ENCODE measurements around the gene FGF11. TPM values are rescaled to one million over a fixed set of nuclear protein-coding genes. Genes with fewer than 3 reads are reported as not detected.

Gene FGF11
- total and polyA plus RNA-seq, 2 of the 13 experiments (the other 11 are each of a cell fraction or from before 2014, with no cell fraction given) = 0.20 to 7.6 TPM

GRCh38 chr17:7480089-7480384 lies 40.7 kb downstream of the FGF11 start (continued):
- TF ChIP-seq PRDM15 (CRISPR knock-in tag; IDR thresholded peaks at IDR 0.05) (no peak), CBX2 (IDR thresholded peaks at IDR 0.05; ENCODE audit: low read depth, low read length) (no peak), CBX2 (CRISPR knock-in tag; IDR thresholded peaks at IDR 0.05; ENCODE audit: low read depth) (no peak), SPEN (CRISPR knock-in tag; IDR thresholded peaks at IDR 0.05; ENCODE audit: low read depth) (peak; percentile 11; the same call in 1 of the 2 replicates), SIN3A (IDR thresholded peaks at IDR 0.05; ENCODE audit: borderline replicate concordance, low read depth, low read length) (peak; percentile 19; the same call in 1 of the 2 replicates), ARHGAP35 (CRISPR knock-in tag; IDR thresholded peaks at IDR 0.05; ENCODE audit: borderline replicate concordance) (no peak), ZNF160 (CRISPR knock-in tag; IDR thresholded peaks at IDR 0.05) (no peak), ZBTB39 (CRISPR knock-in tag; IDR thresholded peaks at IDR 0.05) (0 out of 2 replicates have a peak, but pooled peaks have one; percentile 41), HHEX (CRISPR knock-in tag; IDR thresholded peaks at IDR 0.05) (no peak), PHF5A (CRISPR knock-in tag; IDR thresholded peaks at IDR 0.05; ENCODE audit: low read depth, unreplicated experiment) (no peak), ZNF280B (CRISPR knock-in tag; IDR thresholded peaks at IDR 0.05; ENCODE audit: borderline replicate concordance) (0 out of 2 replicates have a peak, but pooled peaks have one; percentile 5), DMAP1 (CRISPR knock-in tag; IDR thresholded peaks at IDR 0.05) (0 out of 2 replicates have a peak, but pooled peaks have one; percentile 55), GATAD1 (CRISPR knock-in tag; IDR thresholded peaks at IDR 0.05) (no peak)
- TF ChIP-seq, protein P1, sequence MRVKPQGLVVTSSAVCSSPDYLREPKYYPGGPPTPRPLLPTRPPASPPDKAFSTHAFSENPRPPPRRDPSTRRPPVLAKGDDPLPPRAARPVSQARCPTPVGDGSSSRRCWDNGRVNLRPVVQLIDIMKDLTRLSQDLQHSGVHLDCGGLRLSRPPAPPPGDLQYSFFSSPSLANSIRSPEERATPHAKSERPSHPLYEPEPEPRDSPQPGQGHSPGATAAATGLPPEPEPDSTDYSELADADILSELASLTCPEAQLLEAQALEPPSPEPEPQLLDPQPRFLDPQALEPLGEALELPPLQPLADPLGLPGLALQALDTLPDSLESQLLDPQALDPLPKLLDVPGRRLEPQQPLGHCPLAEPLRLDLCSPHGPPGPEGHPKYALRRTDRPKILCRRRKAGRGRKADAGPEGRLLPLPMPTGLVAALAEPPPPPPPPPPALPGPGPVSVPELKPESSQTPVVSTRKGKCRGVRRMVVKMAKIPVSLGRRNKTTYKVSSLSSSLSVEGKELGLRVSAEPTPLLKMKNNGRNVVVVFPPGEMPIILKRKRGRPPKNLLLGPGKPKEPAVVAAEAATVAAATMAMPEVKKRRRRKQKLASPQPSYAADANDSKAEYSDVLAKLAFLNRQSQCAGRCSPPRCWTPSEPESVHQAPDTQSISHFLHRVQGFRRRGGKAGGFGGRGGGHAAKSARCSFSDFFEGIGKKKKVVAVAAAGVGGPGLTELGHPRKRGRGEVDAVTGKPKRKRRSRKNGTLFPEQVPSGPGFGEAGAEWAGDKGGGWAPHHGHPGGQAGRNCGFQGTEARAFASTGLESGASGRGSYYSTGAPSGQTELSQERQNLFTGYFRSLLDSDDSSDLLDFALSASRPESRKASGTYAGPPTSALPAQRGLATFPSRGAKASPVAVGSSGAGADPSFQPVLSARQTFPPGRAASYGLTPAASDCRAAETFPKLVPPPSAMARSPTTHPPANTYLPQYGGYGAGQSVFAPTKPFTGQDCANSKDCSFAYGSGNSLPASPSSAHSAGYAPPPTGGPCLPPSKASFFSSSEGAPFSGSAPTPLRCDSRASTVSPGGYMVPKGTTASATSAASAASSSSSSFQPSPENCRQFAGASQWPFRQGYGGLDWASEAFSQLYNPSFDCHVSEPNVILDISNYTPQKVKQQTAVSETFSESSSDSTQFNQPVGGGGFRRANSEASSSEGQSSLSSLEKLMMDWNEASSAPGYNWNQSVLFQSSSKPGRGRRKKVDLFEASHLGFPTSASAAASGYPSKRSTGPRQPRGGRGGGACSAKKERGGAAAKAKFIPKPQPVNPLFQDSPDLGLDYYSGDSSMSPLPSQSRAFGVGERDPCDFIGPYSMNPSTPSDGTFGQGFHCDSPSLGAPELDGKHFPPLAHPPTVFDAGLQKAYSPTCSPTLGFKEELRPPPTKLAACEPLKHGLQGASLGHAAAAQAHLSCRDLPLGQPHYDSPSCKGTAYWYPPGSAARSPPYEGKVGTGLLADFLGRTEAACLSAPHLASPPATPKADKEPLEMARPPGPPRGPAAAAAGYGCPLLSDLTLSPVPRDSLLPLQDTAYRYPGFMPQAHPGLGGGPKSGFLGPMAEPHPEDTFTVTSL (CRISPR knock-in tag; IDR thresholded peaks at IDR 0.05; ENCODE audit: borderline replicate concordance) = 0 out of 2 replicates have a peak, but pooled peaks have one; percentile 9
- TF ChIP-seq, protein P2, sequence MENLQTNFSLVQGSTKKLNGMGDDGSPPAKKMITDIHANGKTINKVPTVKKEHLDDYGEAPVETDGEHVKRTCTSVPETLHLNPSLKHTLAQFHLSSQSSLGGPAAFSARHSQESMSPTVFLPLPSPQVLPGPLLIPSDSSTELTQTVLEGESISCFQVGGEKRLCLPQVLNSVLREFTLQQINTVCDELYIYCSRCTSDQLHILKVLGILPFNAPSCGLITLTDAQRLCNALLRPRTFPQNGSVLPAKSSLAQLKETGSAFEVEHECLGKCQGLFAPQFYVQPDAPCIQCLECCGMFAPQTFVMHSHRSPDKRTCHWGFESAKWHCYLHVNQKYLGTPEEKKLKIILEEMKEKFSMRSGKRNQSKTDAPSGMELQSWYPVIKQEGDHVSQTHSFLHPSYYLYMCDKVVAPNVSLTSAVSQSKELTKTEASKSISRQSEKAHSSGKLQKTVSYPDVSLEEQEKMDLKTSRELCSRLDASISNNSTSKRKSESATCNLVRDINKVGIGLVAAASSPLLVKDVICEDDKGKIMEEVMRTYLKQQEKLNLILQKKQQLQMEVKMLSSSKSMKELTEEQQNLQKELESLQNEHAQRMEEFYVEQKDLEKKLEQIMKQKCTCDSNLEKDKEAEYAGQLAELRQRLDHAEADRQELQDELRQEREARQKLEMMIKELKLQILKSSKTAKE (CRISPR knock-in tag; IDR thresholded peaks at IDR 0.05; ENCODE audit: borderline replicate concordance) = no peak

Measured in HepG2 (cell line).